ENCODE measurements around the gene TMIGD3. TPM values are rescaled to one million over a fixed set of nuclear protein-coding genes. Genes with fewer than 3 reads are reported as not detected.
A peak's percentile ranks its signal among the peaks of the same experiment; 100 is the strongest.

Gene TMIGD3
- total RNA-seq, 2 donors from 2014 or later: 0.63 to 4.8 TPM

DNA sequence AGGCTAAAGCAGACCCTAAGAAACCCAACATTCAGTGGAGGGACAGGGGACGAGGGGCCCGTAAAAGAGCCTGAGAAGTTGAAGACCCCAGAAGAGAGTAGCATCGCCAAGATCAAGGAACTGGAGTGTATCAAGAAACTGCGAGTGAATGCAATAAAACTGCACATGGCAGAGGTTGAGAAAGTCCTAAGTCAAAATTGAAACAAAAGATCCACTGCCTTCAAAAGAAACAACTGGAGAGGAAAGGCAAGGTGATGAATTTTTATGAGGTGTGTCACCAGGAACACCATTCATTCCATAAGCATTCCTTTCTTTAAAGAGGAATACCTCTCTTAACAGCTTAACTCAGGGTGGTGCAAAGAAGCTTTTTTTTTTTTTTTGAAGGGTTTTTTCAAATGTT lies 38.3 kb upstream of the TMIGD3 start:
- no peak overlapping the region for H3K27ac ChIP-seq
- no peaks in the 10 kb centered on the region for H3K9me3 ChIP-seq
- TF ChIP-seq, protein P1, sequence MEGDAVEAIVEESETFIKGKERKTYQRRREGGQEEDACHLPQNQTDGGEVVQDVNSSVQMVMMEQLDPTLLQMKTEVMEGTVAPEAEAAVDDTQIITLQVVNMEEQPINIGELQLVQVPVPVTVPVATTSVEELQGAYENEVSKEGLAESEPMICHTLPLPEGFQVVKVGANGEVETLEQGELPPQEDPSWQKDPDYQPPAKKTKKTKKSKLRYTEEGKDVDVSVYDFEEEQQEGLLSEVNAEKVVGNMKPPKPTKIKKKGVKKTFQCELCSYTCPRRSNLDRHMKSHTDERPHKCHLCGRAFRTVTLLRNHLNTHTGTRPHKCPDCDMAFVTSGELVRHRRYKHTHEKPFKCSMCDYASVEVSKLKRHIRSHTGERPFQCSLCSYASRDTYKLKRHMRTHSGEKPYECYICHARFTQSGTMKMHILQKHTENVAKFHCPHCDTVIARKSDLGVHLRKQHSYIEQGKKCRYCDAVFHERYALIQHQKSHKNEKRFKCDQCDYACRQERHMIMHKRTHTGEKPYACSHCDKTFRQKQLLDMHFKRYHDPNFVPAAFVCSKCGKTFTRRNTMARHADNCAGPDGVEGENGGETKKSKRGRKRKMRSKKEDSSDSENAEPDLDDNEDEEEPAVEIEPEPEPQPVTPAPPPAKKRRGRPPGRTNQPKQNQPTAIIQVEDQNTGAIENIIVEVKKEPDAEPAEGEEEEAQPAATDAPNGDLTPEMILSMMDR (IDR thresholded peaks at IDR 0.05): no peak
- H3K4me1 ChIP-seq: no peaks in the 10 kb centered on the region
- no peaks in the 10 kb centered on the region for H3K27me3 ChIP-seq
- no peak for DNase-seq (ENCODE audit: low spot score)
- H3K36me3 ChIP-seq: no peaks in the 10 kb centered on the region
- no peak overlapping the region for H3K4me3 ChIP-seq

DNA sequence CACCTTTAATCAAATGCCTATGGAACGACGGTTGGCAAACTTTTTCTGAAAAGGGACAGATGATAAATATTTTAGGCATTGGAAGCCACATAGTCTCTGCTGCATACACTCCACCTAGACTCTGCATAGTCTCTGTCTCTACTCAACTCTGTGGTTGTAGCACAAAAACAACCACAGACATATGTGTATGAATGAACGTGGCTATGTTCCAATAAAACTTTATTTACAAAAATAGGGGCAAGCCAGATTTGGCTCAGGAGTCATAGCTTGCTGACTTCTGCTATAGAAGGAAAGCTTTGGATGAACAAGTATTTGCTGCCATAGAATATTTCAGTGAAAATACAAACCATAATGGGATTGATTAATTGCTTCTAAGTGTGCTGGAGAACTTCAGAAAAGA lies 37.5 kb upstream of the TMIGD3 start:
- Histone ChIP-seq H3K36me3 (no peaks in the 10 kb centered on the region), H3K9me3 (no peaks in the 10 kb centered on the region), H3K27me3 (no peaks in the 10 kb centered on the region), H3K4me3 (no peak overlapping the region), H3K27ac (no peak overlapping the region), H3K4me1 (peaks cover under 1 to 4% of the 10 kb centered on the region in 2 donors)
- no peak for DNase-seq (ENCODE audit: low spot score)
- TF ChIP-seq, protein P1 (IDR thresholded peaks at IDR 0.05): no peak

DNA sequence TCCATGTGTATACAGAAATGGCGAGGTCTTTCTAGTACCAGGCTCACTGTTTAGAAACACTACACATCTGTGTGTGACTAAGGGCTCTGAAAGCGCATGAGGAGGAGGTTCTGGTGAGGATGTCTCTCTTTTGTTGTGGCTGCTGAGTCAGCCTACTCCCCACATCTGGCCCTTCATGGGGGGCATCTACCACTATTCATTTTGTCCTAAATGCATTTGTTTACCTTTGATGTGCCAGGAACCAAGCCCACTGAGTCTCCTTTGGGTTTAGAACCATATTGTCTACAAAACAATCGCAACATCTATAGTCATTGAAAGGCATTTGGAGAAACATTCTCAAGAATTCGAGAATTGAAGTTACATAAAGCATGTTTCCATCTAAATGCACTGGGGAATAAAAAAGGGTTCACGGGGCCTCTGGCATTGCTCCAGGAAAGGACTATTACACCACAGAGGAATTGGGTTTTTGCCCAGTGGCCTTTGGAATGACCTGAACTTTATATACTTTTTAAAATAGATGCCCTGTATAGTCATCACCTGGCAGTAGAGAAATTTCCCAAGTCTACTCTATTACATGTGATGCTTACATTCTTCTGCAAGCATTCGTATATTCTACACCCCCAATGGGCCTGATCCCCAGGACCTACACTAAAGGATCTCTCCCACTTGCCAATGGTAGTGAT lies 35.1 kb upstream of the TMIGD3 start:
- Histone ChIP-seq H3K4me1 (peaks cover 3 to 21% of the 10 kb centered on the region in 2 donors), H3K9me3 (no peaks in the 10 kb centered on the region), H3K27me3 (no peaks in the 10 kb centered on the region), H3K27ac (no peak overlapping the region), H3K36me3 (no peaks in the 10 kb centered on the region), H3K4me3 (no peak overlapping the region)
- TF ChIP-seq, protein P1 (IDR thresholded peaks at IDR 0.05): no peak
- no peak for DNase-seq (ENCODE audit: low spot score)

DNA sequence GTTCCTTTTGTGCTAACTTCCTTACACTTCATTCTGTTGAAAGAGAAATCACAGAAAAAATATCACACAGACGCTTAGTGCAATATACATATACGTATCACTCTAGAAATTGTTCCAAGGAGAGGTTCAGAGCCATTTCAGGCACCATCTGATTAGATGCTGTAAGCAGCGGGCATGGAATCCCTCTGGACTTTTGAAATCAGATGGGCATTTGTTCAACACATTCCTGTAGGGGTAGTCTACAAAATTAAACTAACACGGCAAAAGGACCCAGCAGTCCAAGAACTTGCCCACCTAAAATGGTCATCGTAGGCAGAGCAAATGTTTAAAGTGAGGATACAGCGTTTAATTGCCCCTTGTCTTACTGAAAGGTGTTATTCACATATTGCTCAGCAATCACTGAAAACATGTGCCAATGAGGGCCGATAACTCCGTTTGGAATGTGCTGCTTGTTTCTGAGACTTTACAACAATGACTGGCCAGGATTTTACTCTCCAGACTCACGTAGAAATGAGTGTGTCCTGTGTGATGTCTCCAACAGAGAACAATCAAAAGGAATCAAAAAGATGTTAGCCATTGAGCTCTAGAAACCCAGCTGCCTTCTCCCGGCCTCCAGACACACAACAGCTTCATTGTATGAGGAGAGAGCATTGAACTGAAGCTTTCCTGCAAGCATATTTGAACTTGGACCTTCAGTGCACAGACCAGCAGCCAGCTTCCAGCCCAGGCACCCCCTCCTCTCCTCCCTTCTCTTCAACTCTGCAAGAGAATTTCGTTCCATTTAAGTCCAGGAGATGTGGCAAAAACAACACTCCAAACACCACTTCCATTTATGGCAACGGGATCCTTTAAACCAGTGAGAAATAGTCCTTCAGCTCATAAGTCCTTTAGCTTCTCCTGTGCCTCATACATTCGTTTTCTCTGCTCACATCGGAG lies 32.1 kb upstream of the TMIGD3 start:
- TF ChIP-seq, protein P1 (IDR thresholded peaks at IDR 0.05): no peak

DNA sequence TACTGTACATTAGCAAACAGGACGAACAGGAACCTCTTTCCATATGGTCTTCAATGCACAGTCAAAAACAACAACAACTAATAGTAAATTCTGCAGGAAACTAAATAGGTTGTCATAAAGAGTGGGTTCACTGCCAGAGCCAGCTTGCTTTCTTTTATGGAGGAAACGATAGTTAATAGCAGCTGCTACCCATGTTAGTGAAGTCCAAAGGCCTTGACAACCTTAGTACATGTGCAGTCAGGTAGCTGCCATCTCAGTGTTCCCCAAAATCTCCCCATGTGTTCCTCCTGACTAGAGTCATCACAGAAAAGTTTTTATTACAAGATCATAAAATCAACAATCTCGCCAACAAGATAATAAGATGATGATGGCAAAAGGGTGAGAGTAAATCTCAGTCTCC lies 16.6 kb upstream of the TMIGD3 start:
- no peak overlapping the region for H3K4me3 ChIP-seq
- TF ChIP-seq, protein P1 (IDR thresholded peaks at IDR 0.05): no peak
- no peaks in the 10 kb centered on the region for H3K9me3 ChIP-seq
- peaks cover 0 to 32% of the 10 kb centered on the region in 2 donors for H3K4me1 ChIP-seq
- DNase-seq (ENCODE audit: low spot score): no peak
- H3K27ac ChIP-seq: no peak overlapping the region
- no peaks in the 10 kb centered on the region for H3K36me3 ChIP-seq
- no peaks in the 10 kb centered on the region for H3K27me3 ChIP-seq

More for the DNA sequence above, 32.1 kb upstream of the TMIGD3 start:
- Histone ChIP-seq H3K36me3 (no peaks in the 10 kb centered on the region), H3K27ac (peak overlapping the region in 1 of 2 donors; percentile 71), H3K27me3 (no peaks in the 10 kb centered on the region), H3K9me3 (no peaks in the 10 kb centered on the region), H3K4me1 (peaks cover 3 to 21% of the 10 kb centered on the region in 2 donors), H3K4me3 (no peak overlapping the region)
- DNase-seq (ENCODE audit: low spot score): no peak

All from right atrium auricular region (tissue), 2 donors.